OCI-M1 (cell line): ENCODE measurements around the gene KRTAP1-1.
"Not testable (repeated sequence)": the region's sequence is repeated elsewhere in the genome, so short reads cannot be mapped to it uniquely, and the experiment has no call there.

Source experiments
- DNase-seq: peaks from one replicate; lab custom pipeline; 2025; lab: John Stamatoyannopoulos, UW

The KRTAP1-1 gene

GRCh38 chr17:41012326-41013120 lies 28.7 kb downstream of the KRTAP1-1 start:
- DNase-seq: no peak

DNA sequence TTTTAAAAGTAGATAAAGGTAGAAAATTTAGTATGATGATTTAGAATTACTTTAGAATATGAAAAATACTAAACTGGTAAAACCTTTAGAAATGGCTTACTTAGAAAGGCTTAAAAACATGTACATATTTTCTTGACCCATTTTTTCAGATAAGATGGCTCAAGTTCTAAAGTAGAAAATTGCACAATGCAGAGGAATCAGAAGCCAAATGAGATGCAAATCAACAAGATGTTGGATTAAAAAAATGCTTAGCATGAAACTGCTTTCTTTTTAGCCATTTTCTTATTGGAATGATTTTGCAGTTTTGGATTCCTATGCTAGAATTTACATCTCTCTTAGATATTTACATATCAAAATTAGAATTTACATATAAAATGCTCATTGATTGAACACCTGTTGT lies 30.8 kb downstream of the KRTAP1-1 start:
- DNase-seq: no peak

DNA sequence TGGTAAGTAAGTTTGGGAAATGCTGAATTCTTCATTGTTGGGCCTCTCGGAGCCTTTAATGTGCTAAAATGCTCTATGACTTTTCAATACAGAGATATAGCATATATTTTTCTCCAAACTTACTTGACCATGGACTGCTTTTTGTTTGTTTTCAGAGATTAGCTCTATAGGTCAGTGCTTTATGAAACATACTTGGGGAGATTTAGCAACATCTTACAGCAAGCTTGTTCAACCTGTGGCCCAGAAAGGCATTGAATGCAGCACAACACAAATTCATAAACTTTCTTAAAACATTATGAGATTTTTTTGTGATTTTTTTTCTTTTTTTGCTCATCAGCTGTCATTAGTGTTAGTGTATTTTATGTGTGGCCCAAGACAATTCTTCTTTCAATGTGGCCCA lies 31.3 kb downstream of the KRTAP1-1 start:
- DNase-seq: no peak

DNA sequence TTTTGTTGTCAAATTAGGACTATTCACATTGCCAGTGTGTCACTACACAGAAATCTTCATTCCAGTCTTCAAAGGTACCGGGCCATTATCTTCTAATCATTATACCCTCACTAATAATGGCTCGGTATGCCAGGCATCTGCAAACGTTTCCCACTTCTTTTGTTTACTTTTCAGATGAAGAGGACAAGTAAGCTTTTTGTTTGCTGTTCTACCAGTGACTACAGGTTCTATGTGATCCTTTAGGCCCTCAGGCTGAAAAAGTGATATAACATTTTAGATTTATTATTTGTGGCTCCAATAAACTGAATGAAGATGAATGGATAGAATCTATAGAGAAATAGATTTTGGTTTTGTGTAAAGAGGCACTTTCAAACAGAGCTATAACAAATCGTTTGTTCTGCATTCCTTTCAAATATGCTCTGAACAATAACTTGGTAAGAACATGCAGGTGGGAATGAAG lies 31.9 kb downstream of the KRTAP1-1 start:
- no peak for DNase-seq

- no peak for DNase-seq
Measured at GRCh38 chr17:41008811-41009210, 32.4 kb downstream of the KRTAP1-1 start, which contains the start of gene KRTAP3-1. Gene KRTAP3-1, minus strand, starts transcription at chr17:41009128. Its CDS starts 54 bp downstream, at chr17:41009074.

GRCh38 chr17:41004397-41004796 lies 36.9 kb downstream of the KRTAP1-1 start:
- no peak for DNase-seq

DNA sequence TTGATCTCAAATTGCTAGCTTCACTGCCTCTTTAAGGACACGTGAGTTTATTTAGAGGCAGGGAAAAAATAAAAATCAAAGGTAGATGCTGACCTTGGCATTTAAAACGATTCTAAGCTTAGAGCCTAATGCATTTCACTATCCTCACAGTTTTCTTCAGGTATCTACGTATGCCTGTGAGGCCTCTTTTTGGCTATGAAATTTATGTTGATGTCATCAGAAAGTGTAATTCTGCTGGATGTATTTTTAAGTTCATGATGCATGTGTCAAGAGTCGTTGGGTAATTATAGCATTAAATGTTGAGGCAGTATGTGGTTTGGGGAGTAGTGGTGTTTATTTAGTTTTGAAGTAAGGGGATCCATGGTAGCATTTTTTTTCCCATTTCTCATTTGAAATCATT lies 37.3 kb downstream of the KRTAP1-1 start:
- DNase-seq: no peak

- DNase-seq: no peak
Measured at GRCh38 chr17:41002814-41003213, 38.4 kb downstream of the KRTAP1-1 start.

DNA sequence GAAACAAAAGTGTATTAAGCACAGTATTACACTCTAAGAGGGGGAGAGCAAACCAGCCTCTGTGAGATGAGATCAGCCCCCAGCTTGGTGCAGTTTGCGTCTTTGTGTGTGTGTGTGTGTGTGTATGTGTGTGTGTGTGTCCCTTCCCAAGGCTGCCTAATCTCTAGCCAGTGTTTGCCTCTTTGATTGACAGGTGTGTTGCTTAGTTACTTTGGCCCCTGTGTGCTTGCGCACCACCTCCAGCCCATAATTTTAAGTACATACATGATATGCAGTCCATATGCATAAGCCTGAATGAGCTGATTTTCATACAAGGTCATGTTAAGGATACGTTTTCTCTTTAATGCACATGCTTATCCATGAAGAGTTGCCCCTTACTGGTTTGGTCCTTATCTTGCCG lies 39.5 kb downstream of the KRTAP1-1 start:
- no peak for DNase-seq

DNA sequence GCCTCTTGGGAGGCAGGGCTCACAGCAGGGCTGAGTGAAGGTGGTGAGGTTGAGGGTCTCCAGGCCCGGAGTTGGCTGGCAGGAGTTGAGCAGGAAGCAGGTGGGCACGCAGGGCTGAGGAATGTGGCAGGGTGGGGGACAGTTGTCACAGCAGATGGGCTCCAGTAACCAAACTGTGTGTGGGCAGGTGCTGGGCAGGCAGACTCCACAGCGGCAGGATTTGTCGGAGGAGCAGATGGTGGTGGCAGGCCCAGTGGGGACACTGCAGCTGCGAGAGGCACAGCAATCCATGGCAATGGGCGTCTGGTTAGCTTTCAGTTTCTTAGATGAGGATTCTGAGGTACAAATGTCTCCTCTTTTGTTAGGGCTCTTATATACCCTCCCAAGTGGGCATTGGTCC lies 41.7 kb downstream of the KRTAP1-1 start, which contains the start of gene KRTAP3-2:
KRTAP3-2 (minus strand) TSS at position 344 of the 400 bp plus-strand sequence; CDS start at position 291, 53 bp downstream.
- not testable (repeated sequence) for DNase-seq

- no peak for DNase-seq
Measured at GRCh38 chr17:40997361-40997760, 43.9 kb downstream of the KRTAP1-1 start.

- DNase-seq: no peak
Measured at GRCh38 chr17:40996829-40997228, 44.4 kb downstream of the KRTAP1-1 start.

GRCh38 chr17:40995116-40995515 lies 46.1 kb downstream of the KRTAP1-1 start:
- DNase-seq: no peak

DNA sequence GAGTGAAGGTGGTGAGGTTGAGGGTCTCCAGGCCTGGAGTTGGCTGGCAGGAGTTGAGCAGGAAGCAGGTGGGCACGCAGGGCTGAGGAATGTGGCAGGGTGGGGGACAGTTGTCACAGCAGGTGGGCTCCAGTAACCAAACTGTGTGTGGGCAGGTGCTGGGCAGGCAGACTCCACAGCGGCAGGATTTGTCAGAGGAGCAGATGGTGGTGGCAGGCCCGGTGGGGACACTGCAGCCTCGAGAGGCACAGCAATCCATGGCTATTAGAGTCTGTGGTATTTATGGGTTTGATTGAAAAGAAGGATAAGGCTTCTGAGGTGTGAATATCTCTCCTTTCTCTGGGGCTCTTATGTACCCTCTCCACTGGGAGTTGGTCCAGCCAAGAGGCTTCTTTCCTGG lies 47.4 kb downstream of the KRTAP1-1 start, which contains the start of gene KRTAP3-3:
KRTAP3-3 (minus strand) TSS at position 326 of the 400 bp plus-strand sequence; CDS start at position 259, 67 bp downstream.
- DNase-seq: no peak

DNA sequence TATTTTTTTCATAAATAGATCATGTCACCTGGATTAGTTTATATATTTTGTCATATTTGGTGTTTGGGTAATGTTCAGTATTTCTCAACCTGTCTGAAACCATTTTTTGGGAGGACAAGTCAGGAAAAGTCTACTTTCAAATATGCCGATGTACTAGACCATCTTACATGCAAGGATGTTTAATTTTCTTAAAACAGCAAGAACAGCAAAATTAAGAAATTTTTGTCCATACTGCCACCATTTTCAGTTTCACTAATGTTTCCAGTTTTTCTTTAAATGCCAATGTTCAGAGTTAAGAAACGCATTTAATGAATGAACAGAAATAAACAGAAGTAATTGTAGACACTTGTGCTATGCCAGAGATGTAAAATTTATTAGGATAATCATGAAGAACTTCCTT lies 48.2 kb downstream of the KRTAP1-1 start:
- no peak for DNase-seq

- DNase-seq: no peak
Measured at GRCh38 chr17:40992666-40993065, 48.6 kb downstream of the KRTAP1-1 start.
